Gastrocnemius medialis (tissue), 4 donors: ENCODE results near the gene LTBP1. TPM values are rescaled to one million over a fixed set of nuclear protein-coding genes. Genes with fewer than 3 reads are reported as not detected.
A peak's percentile ranks its signal among the peaks of the same experiment; 100 is the strongest.

ENCODE experiments used
- ATAC-seq, 2 donors: fragments of 150-250 bp; one replicate each; pipeline ENCODE4 v1.9.1; 2016
- DNase-seq, 2 donors: peaks; one replicate each; pipeline ENCODE4 v3.0.0-alpha.2; 2019
- H3K27ac ChIP-seq, 4 donors: fragments of 200-600 bp; sonication (generic); 1 replicate in 1 of 4; 2 replicates in 3 of 4; pipeline ENCODE4 v1.5.1; 2016 to 2018; ENCODE audit warnings: mild to moderate bottlenecking in 2 of 4, moderate library complexity in 1 of 4
- H3K27me3 ChIP-seq, 3 donors: fragments of 200-600 bp; sonication (generic) in 2 of 3; 1 replicate in 1 of 3; 2 replicates in 2 of 3; pipeline versions ENCODE4 v1.5.1 to v1.6.0; 2016 to 2019; ENCODE audit warnings: mild to moderate bottlenecking in 1 of 3, moderate library complexity in 1 of 3
- H3K36me3 ChIP-seq, 2 donors: fragments of 200-600 bp; sonication (generic) in 1 of 2; one replicate each; pipeline ENCODE4 v1.5.1; 2017 to 2018
- H3K4me1 ChIP-seq, 2 donors: fragments of 200-600 bp; sonication (generic) in 1 of 2; one replicate each; pipeline ENCODE4 v1.5.1; 2016 to 2017; ENCODE audit warnings: mild to moderate bottlenecking in 2 of 2
- H3K4me3 ChIP-seq, 4 donors: fragments of 200-600 bp; sonication (generic) in 3 of 4; 1 replicate in 1 of 4; 2 replicates in 3 of 4; pipeline ENCODE4 v1.5.1; 2016 to 2019; ENCODE audit warnings: mild to moderate bottlenecking in 2 of 4
- H3K9me3 ChIP-seq, 3 donors: fragments of 200-600 bp; sonication (generic) in 2 of 3; 1 replicate in 1 of 3; 2 replicates in 2 of 3; pipeline ENCODE4 v1.5.1; 2016 to 2019
- CTCF ChIP-seq, 5 experiments: fragments of 450-650 bp in 3 of 5; fragments of 200-600 bp in 2 of 5; sonication (generic) in 2 of 5; IDR thresholded peaks in 4 of 5; conservative IDR thresholded peaks in 1 of 5; 1 replicate in 4 of 5; 2 replicates in 1 of 5; pipeline ENCODE4 v1.5.1; 2016 to 2019; ENCODE audit warnings: antibody characterized with exemption in 5 of 5, mild to moderate bottlenecking in 3 of 5, moderate library complexity in 3 of 5
- POLR2A ChIP-seq, 2 donors: fragments of 450-650 bp; IDR thresholded peaks; one replicate each; pipeline ENCODE4 v1.6.1; 2017; ENCODE audit warnings: antibody characterized with exemption in 2 of 2, mild to moderate bottlenecking in 2 of 2, moderate library complexity in 2 of 2
- in situ Hi-C, 4 donors: fragments of 200-750 bp; cut with MboI; loops; one replicate each; pipeline versions ENCODE4 v1.15.0 to v1.8.0; 2017; ENCODE audit warnings: low sequenced_read_pairs in 4 of 4
- intact Hi-C: fragments of 100-400 bp; cut with DNase I; formaldehyde crosslinking; loops from one replicate; pipeline ENCODE4 v1.15.1; 2023; ENCODE audit warnings: low total_unique reads
- total RNA-seq, 4 donors: library from RNA; depleted of rRNA; stranded (reverse); fragments of >200 nt; gene quantifications; one replicate each; pipeline versions ENCODE4 v1.1.0 to v1.2.3, GENCODE V29; 2016

Gene LTBP1
- total RNA-seq, 4 donors from 2014 or later: 8.0 to 42.8 (median 18.4) TPM

GRCh38 chr2:33213244-33213643 lies 266.5 kb downstream of the LTBP1 start:
- Histone ChIP-seq H3K9me3 (no peaks in the 10 kb centered on the region), H3K4me1 (peaks cover 15 to 19% of the 10 kb centered on the region in 2 donors), H3K27ac (no peak overlapping the region), H3K36me3 (no peaks in the 10 kb centered on the region), H3K4me3 (no peak overlapping the region), H3K27me3 (no peaks in the 10 kb centered on the region)
- in situ Hi-C loops (no loop called here), intact Hi-C loops (no loop called here)
- TF ChIP-seq CTCF (IDR thresholded peaks at IDR 0.05 in 4 of 5, conservative IDR thresholded peaks at IDR 0.05 in 1 of 5) (no peak), POLR2A (IDR thresholded peaks at IDR 0.05) (no peak)
- ATAC-seq (no peak), DNase-seq (no peak)

GRCh38 chr2:33213648-33214047 lies 266.9 kb downstream of the LTBP1 start:
- ATAC-seq (no peak), DNase-seq (no peak)
- no peak for TF ChIP-seq POLR2A (IDR thresholded peaks at IDR 0.05)
- no peak for TF ChIP-seq CTCF (IDR thresholded peaks at IDR 0.05 in 4 of 5, conservative IDR thresholded peaks at IDR 0.05 in 1 of 5)
- H3K27ac ChIP-seq: no peak overlapping the region
- H3K36me3 ChIP-seq: no peaks in the 10 kb centered on the region
- intact Hi-C loops: no loop called here
- no peaks in the 10 kb centered on the region for H3K27me3 ChIP-seq
- peaks cover 15 to 19% of the 10 kb centered on the region in 2 donors for H3K4me1 ChIP-seq
- H3K4me3 ChIP-seq: no peak overlapping the region
- in situ Hi-C loops: no loop called here
- H3K9me3 ChIP-seq: no peaks in the 10 kb centered on the region

GRCh38 chr2:33214436-33214835 lies 267.7 kb downstream of the LTBP1 start:
- peak overlapping the region in 2 of 4 donors; percentile 21 to 41 for H3K27ac ChIP-seq
- no peaks in the 10 kb centered on the region for H3K36me3 ChIP-seq
- H3K4me3 ChIP-seq: no peak overlapping the region
- TF ChIP-seq POLR2A (IDR thresholded peaks at IDR 0.05): no peak
- TF ChIP-seq CTCF (IDR thresholded peaks at IDR 0.05 in 4 of 5, conservative IDR thresholded peaks at IDR 0.05 in 1 of 5): no peak
- H3K9me3 ChIP-seq: no peaks in the 10 kb centered on the region
- intact Hi-C loops (no loop called here), in situ Hi-C loops (no loop called here)
- no peaks in the 10 kb centered on the region for H3K27me3 ChIP-seq
- no peak for DNase-seq
- H3K4me1 ChIP-seq: peaks cover 15 to 19% of the 10 kb centered on the region in 2 donors
- peak in 1 of 2 donors; percentile 38 for ATAC-seq

- in situ Hi-C loops (no loop called here), intact Hi-C loops (loop anchor here (5.0 kb wide), 1 partner anchor 83 kb away; no protein-coding TSS in a partner anchor)
- Histone ChIP-seq H3K36me3 (no peaks in the 10 kb centered on the region), H3K9me3 (no peaks in the 10 kb centered on the region), H3K27me3 (no peaks in the 10 kb centered on the region), H3K27ac (peak overlapping the region in 3 of 4 donors; percentile 1 to 41 (median 20)), H3K4me3 (no peak overlapping the region), H3K4me1 (peaks cover 15 to 19% of the 10 kb centered on the region in 2 donors)
- no peak for TF ChIP-seq CTCF (IDR thresholded peaks at IDR 0.05 in 4 of 5, conservative IDR thresholded peaks at IDR 0.05 in 1 of 5)
- TF ChIP-seq POLR2A (IDR thresholded peaks at IDR 0.05): no peak
- ATAC-seq (no peak), DNase-seq (no peak)
Observed at GRCh38 chr2:33214857-33215256, 268.1 kb downstream of the LTBP1 start.

- Histone ChIP-seq H3K36me3 (no peaks in the 10 kb centered on the region), H3K4me3 (no peak overlapping the region), H3K27ac (peak overlapping the region in 3 of 4 donors; percentile 1 to 41 (median 20)), H3K27me3 (no peaks in the 10 kb centered on the region), H3K4me1 (peaks cover 15 to 19% of the 10 kb centered on the region in 2 donors), H3K9me3 (no peaks in the 10 kb centered on the region)
- ATAC-seq: peak; percentile 54 to 66
- in situ Hi-C loops: no loop called here
- DNase-seq: peak; percentile 38 to 57
- no peak for TF ChIP-seq POLR2A (IDR thresholded peaks at IDR 0.05)
- TF ChIP-seq CTCF (IDR thresholded peaks at IDR 0.05 in 4 of 5, conservative IDR thresholded peaks at IDR 0.05 in 1 of 5): no peak
- intact Hi-C loops: loop anchor here (5.0 kb wide), 1 partner anchor 83 kb away; no protein-coding TSS in a partner anchor
Observed at GRCh38 chr2:33215299-33215698, 268.5 kb downstream of the LTBP1 start.
